Endothelial cell (in vitro differentiated cells): ENCODE data around the gene RPL28. TPM values are rescaled to one million over a fixed set of nuclear protein-coding genes. Genes with fewer than 3 reads are reported as not detected.

Experiments used
- DNase-seq: peaks from one replicate; pipeline ENCODE4 v3.0.0; 2021; ENCODE audit warnings: low spot score
- H3K27ac Mint-ChIP-seq: one replicate; pipeline ENCODE4 v1.8.0; 2021; ENCODE audit warnings: mixed read lengths, inconsistent platforms; ENCODE audit not compliant: unreplicated experiment
- H3K27me3 Mint-ChIP-seq: one replicate; pipeline ENCODE4 v1.8.0; 2021; ENCODE audit warnings: mild to moderate bottlenecking, moderate library complexity, mixed read lengths, inconsistent platforms; ENCODE audit not compliant: unreplicated experiment
- H3K36me3 Mint-ChIP-seq: one replicate; pipeline ENCODE4 v1.8.0; 2021; ENCODE audit warnings: mild to moderate bottlenecking, low read depth, mixed read lengths, inconsistent platforms; ENCODE audit not compliant: unreplicated experiment
- H3K4me1 Mint-ChIP-seq: one replicate; pipeline ENCODE4 v1.8.0; 2021; ENCODE audit warnings: mild to moderate bottlenecking, mixed read lengths, inconsistent platforms; ENCODE audit not compliant: unreplicated experiment
- H3K4me3 Mint-ChIP-seq: one replicate; pipeline ENCODE4 v1.8.0; 2021; ENCODE audit warnings: mild to moderate bottlenecking, mixed read lengths, inconsistent platforms; ENCODE audit not compliant: unreplicated experiment
- H3K9me3 Mint-ChIP-seq: one replicate; pipeline ENCODE4 v1.8.0; 2021; ENCODE audit warnings: mixed read lengths, inconsistent platforms; ENCODE audit not compliant: unreplicated experiment
- total RNA-seq: library from RNA; stranded (reverse); fragmentation: NEBNext Ultra II Directional; extraction: Animal tissue kit (Norgen Biotek cat#: 25700); gene quantifications from one replicate; pipeline ENCODE4 v1.2.1, GENCODE V29; 2021; ENCODE audit not compliant: unreplicated experiment
- TF ChIP-seq, protein P1 (sequence below): fragments of 200-600 bp; sonication (generic); IDR thresholded peaks from one replicate; pipeline ENCODE4 v1.5.0; 2021; ENCODE audit warnings: antibody characterized with exemption; ENCODE audit not compliant: unreplicated experiment

RPL28 gene
- total RNA-seq, 1 donor from 2014 or later: 3,792 TPM

DNA sequence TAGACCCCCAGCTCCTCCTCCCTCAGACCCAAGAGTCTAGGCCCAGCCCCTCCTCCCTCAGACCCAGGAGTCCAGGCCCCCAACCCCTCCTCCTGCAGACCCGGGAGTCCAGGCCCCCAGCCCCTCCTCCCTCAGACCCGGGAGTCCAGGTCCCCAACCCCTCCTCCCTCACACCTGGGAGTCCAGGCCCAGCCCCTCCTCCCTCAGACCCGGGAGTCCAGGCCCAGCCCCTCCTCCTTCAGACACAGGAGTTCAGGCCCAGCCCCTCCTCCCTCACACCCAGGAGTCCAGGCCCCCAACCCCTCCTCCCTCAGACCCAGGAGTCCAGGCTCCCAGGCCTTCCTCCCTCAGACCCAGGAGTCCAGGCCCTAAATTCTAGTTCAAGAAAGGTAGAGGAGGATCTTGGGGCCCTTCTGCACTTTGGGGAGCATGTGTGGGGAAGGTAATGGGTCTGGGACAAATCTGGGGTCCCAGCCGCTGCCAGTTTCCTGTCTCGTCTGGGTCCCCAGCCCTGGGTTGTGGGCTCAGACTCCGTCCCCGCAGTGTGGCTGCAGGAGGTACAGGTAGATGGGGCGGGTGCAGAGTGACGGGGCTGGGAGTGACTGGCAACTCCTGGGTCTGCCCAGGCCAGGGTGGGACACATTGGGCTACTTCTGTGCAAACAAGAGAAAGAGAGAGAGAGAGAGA, 12.3 kb upstream of the RPL28 start:
- Mint-ChIP-seq H3K4me3 (no peak overlapping the region), H3K4me1 (peaks cover 8% of the 10 kb centered on the region)

DNA sequence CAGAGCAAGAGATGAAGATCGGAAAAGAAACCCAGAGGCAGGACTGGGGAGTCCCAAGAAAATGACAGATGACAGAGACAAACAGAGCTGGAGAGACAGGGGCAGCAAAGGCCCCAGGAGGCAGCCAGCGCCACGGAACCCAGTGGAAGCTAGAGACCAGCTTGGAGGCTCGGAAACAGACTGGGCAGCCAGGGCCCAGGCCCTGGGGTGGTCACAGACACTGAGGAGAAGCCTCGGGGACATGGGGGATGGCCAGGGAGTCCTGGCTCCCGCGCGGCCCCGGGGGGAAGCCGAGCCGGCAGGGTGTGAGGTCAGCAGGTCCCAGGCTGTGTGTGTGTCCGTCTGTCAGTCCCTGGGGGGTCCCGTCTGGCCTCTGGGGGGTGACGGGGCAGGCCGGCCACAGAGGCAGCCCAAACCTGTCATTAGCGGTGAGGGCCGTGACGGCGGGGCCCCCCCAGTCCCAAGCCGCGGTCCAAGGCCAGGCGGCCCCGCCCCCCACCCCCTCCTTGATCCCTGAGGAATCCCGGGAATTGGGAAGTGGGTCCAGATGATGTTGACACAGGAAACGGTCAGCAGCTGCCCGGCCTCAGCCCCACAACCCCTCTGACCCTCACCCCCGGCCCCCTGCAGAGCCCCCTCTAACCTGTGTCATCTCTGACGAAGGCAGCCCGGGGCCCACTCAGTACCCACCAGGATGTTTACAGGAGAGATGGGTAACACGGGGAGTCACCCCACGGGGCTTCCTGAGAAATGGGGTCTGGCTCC, 11.6 kb upstream of the RPL28 start:
- H3K36me3 Mint-ChIP-seq: no peaks in the 10 kb centered on the region
- TF ChIP-seq, protein P1, sequence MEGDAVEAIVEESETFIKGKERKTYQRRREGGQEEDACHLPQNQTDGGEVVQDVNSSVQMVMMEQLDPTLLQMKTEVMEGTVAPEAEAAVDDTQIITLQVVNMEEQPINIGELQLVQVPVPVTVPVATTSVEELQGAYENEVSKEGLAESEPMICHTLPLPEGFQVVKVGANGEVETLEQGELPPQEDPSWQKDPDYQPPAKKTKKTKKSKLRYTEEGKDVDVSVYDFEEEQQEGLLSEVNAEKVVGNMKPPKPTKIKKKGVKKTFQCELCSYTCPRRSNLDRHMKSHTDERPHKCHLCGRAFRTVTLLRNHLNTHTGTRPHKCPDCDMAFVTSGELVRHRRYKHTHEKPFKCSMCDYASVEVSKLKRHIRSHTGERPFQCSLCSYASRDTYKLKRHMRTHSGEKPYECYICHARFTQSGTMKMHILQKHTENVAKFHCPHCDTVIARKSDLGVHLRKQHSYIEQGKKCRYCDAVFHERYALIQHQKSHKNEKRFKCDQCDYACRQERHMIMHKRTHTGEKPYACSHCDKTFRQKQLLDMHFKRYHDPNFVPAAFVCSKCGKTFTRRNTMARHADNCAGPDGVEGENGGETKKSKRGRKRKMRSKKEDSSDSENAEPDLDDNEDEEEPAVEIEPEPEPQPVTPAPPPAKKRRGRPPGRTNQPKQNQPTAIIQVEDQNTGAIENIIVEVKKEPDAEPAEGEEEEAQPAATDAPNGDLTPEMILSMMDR: no peak
- peak overlapping the region; percentile 11 for H3K27ac Mint-ChIP-seq
- no peak overlapping the region for H3K4me3 Mint-ChIP-seq
- H3K9me3 Mint-ChIP-seq: no peaks in the 10 kb centered on the region
- peaks cover 8% of the 10 kb centered on the region for H3K4me1 Mint-ChIP-seq
- no peak for DNase-seq
- peaks cover 22% of the 10 kb centered on the region for H3K27me3 Mint-ChIP-seq

More for the DNA sequence above, 12.3 kb upstream of the RPL28 start:
- peak overlapping the region; percentile 11 for H3K27ac Mint-ChIP-seq
- H3K27me3 Mint-ChIP-seq: peaks cover 22% of the 10 kb centered on the region
- no peak for DNase-seq
- TF ChIP-seq, protein P1: no peak
- no peaks in the 10 kb centered on the region for H3K36me3 Mint-ChIP-seq
- H3K9me3 Mint-ChIP-seq: no peaks in the 10 kb centered on the region

DNA sequence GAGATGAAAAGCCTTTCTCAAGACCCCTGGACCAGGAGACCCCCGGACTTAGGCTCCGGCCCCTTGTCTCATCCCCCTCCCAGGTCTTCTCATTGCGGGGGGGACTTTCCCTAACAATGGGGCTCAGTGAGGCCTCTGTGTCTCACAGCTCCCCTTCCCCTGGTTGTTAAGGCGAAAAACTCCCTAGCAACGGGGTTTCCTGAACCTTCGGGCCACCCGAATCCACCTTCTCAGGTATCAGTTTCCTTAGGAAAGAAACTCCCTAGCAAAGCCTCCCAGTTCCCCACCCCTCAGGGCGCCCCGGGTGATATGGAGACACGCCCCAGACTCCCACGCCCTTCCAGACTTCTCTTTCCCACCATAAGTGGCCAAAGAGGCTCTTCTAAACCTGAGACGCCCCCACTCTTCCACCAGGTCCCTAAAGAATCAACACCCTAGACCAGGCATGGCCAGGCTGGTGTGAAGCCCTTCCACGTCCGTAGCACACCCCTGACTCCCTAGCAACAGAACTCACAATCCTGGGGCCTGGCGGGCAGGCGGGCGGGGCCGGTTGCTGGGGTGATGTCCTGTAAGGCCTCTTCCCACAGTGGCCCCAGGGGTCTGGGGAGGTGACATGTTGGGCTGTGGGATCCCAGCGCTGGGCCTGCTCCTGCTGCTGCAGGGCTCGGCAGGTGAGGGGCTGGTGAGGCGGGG, 9.3 kb upstream of the RPL28 start, which contains the start of gene TMEM190:
Gene TMEM190 (plus strand): TSS at position 586 of the 693 bp plus-strand sequence. CDS start 28 bp downstream, at position 614.
- Mint-ChIP-seq H3K4me1 (peaks cover 3% of the 10 kb centered on the region), H3K27ac (no peak within 1 kb of the TSS), H3K36me3 (no peaks in the 10 kb centered on the region), H3K27me3 (peaks cover 16% of the 10 kb centered on the region), H3K9me3 (no peaks in the 10 kb centered on the region), H3K4me3 (no peak within 1 kb of the TSS)
- DNase-seq: no peak
- TF ChIP-seq, protein P1: no peak

DNA sequence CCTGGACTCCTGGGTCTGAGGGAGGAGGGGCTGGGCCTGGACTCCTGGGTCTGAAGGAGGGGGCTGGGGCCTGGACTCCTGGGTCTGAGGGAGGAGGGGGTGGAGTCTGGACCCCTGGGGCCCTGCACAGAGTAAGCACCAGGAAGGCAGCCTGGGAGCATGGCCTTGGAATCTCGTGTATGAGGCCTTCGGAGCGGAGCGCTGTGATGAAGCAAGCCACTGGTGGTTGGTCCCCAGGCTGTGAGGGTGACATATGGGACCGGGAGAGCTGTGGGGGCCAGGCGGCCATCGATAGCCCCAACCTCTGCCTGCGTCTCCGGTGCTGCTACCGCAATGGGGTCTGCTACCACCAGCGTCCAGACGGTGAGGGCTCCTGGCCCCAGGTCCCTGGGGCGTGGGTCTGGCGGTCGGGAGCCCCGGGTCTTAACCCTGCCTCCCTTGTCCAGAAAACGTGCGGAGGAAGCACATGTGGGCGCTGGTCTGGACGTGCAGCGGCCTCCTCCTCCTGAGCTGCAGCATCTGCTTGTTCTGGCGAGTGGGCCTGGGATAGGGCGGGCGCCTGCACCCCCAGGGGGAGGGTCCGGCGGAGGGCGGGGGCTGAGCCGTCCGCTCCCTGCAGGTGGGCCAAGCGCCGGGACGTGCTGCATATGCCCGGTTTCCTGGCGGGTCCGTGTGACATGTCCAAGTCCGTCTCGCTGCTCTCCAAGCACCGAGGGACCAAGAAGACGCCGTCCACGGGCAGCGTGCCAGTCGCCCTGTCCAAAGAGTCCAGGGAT, 8.2 kb upstream of the RPL28 start:
- H3K36me3 Mint-ChIP-seq: no peaks in the 10 kb centered on the region
- H3K9me3 Mint-ChIP-seq: no peaks in the 10 kb centered on the region
- no peak for DNase-seq
- H3K27ac Mint-ChIP-seq: no peak overlapping the region
- H3K27me3 Mint-ChIP-seq: peaks cover 22% of the 10 kb centered on the region
- TF ChIP-seq, protein P1: no peak
- no peak overlapping the region for H3K4me3 Mint-ChIP-seq
- H3K4me1 Mint-ChIP-seq: peaks cover 3% of the 10 kb centered on the region
